Osteoblast (primary cell): ENCODE data around the gene ALKBH6. TPM values are rescaled to one million over a fixed set of nuclear protein-coding genes. Genes with fewer than 3 reads are reported as not detected.
A peak's percentile ranks its signal among the peaks of the same experiment; 100 is the strongest.

Source experiments
- DNase-seq: peaks from one replicate; pipeline ENCODE4 v3.0.0; 2011; ENCODE audit warnings: low spot score, mixed read lengths; ENCODE audit not compliant: insufficient read length; ENCODE audit errors: missing footprints
- H2AFZ ChIP-seq: 2 replicates; pipeline ENCODE4 v1.6.0; 2011; ENCODE audit warnings: mild to moderate bottlenecking, low read length
- H3K27ac ChIP-seq: 2 replicates; pipeline ENCODE4 v1.5.1; 2011; ENCODE audit warnings: mild to moderate bottlenecking, low read depth, low read length, moderate library complexity
- H3K27me3 ChIP-seq: 2 replicates; pipeline ENCODE4 v1.6.0; 2012; ENCODE audit warnings: mild to moderate bottlenecking, control low read depth, inconsistent platforms, low read length, moderate library complexity; ENCODE audit not compliant: insufficient read depth
- H3K36me3 ChIP-seq: 2 replicates; pipeline ENCODE4 v1.5.1; 2011; ENCODE audit warnings: mild to moderate bottlenecking, low read length, control low read depth, moderate library complexity; ENCODE audit not compliant: insufficient read depth
- H3K4me1 ChIP-seq: 2 replicates; pipeline ENCODE4 v1.5.1; 2011; ENCODE audit warnings: mild to moderate bottlenecking, low read length, control low read depth, moderate library complexity; ENCODE audit not compliant: insufficient read depth
- H3K4me2 ChIP-seq: 2 replicates; pipeline ENCODE4 v1.6.0; 2011; ENCODE audit warnings: mild to moderate bottlenecking, low read length; ENCODE audit not compliant: insufficient read depth
- H3K4me3 ChIP-seq: fragments of 200-600 bp; sonication (generic); 3 replicates; pipeline ENCODE4 v1.5.1; 2012; ENCODE audit warnings: mild to moderate bottlenecking, low read length, inconsistent platforms; ENCODE audit not compliant: insufficient read depth
- H3K79me2 ChIP-seq: 2 replicates; pipeline ENCODE4 v1.6.0; 2012; ENCODE audit warnings: mild to moderate bottlenecking, low read length, control low read depth, inconsistent platforms; ENCODE audit not compliant: insufficient read depth
- H3K9me3 ChIP-seq: 2 replicates; pipeline ENCODE4 v1.5.1; 2011; ENCODE audit warnings: low read depth, low read length, control low read depth
- H4K20me1 ChIP-seq: 2 replicates; pipeline ENCODE4 v1.6.0; 2012; ENCODE audit warnings: mild to moderate bottlenecking, low read length, control low read depth; ENCODE audit not compliant: insufficient read depth
- CTCF ChIP-seq: IDR thresholded peaks from 2 replicates; pipeline ENCODE4 v1.5.1; 2011; ENCODE audit warnings: mild to moderate bottlenecking, low read depth, low read length, moderate library complexity; ENCODE audit errors: extremely low read depth
- total RNA-seq: library from RNA; depleted of rRNA; stranded (reverse); fragments of >200 nt; gene quantifications from 2 replicates; pipeline ENCODE4 v1.2.3, GENCODE V29; 2012

The ALKBH6 gene
- total RNA-seq, 1 donor, result 12.3 TPM

GRCh38 chr19:35990156-35990555 is 23.9 kb downstream of the ALKBH6 start:
- no peak for TF ChIP-seq CTCF
- Histone ChIP-seq H2AFZ (no peak overlapping the region), H3K4me3 (no peak overlapping the region), H3K4me1 (peaks cover 3% of the 10 kb centered on the region), H3K9me3 (peaks cover 2% of the 10 kb centered on the region), H3K27ac (no peak overlapping the region), H3K36me3 (no peaks in the 10 kb centered on the region), H3K79me2 (peaks cover 2% of the 10 kb centered on the region), H3K4me2 (no peak overlapping the region), H3K27me3 (peaks cover 22% of the 10 kb centered on the region), H4K20me1 (no peaks in the 10 kb centered on the region)
- DNase-seq, result no peak

GRCh38 chr19:35988824-35989223 is 25.2 kb downstream of the ALKBH6 start:
- Histone ChIP-seq H3K36me3 (no peaks in the 10 kb centered on the region), H3K4me1 (no peaks in the 10 kb centered on the region), H3K79me2 (no peaks in the 10 kb centered on the region), H3K4me2 (no peak overlapping the region), H3K27me3 (peaks cover 22% of the 10 kb centered on the region), H3K9me3 (peaks cover 2% of the 10 kb centered on the region), H3K27ac (no peak overlapping the region), H3K4me3 (no peak overlapping the region), H2AFZ (no peak overlapping the region), H4K20me1 (no peaks in the 10 kb centered on the region)
- TF ChIP-seq CTCF, result no peak
- DNase-seq, result no peak

- peaks cover 2% of the 10 kb centered on the region for H3K9me3 ChIP-seq
- H3K4me2 ChIP-seq, result no peak overlapping the region
- H3K36me3 ChIP-seq, result no peaks in the 10 kb centered on the region
- no peak for TF ChIP-seq CTCF
- H3K79me2 ChIP-seq, result no peaks in the 10 kb centered on the region
- H3K4me3 ChIP-seq, result no peak overlapping the region
- no peaks in the 10 kb centered on the region for H4K20me1 ChIP-seq
- H2AFZ ChIP-seq, result no peak overlapping the region
- DNase-seq, result no peak
- peaks cover 22% of the 10 kb centered on the region for H3K27me3 ChIP-seq
- no peaks in the 10 kb centered on the region for H3K4me1 ChIP-seq
- H3K27ac ChIP-seq, result no peak overlapping the region
Measured at GRCh38 chr19:35987571-35987896, 26.5 kb downstream of the ALKBH6 start.

- no peak overlapping the region for H3K4me2 ChIP-seq
- no peak overlapping the region for H3K27ac ChIP-seq
- peaks cover 22% of the 10 kb centered on the region for H3K27me3 ChIP-seq
- H4K20me1 ChIP-seq, result no peaks in the 10 kb centered on the region
- peaks cover 2% of the 10 kb centered on the region for H3K9me3 ChIP-seq
- no peak overlapping the region for H2AFZ ChIP-seq
- TF ChIP-seq CTCF, result no peak
- H3K36me3 ChIP-seq, result no peaks in the 10 kb centered on the region
- DNase-seq, result peak; percentile 85
- peak overlapping the region; percentile 33 for H3K4me3 ChIP-seq
- no peaks in the 10 kb centered on the region for H3K4me1 ChIP-seq
- H3K79me2 ChIP-seq, result no peaks in the 10 kb centered on the region
Measured at GRCh38 chr19:35986664-35987570, 27.1 kb downstream of the ALKBH6 start.
